Astrocyte (in vitro differentiated cells and primary cell): ENCODE data around the gene ZFYVE16.

Experiments used
- EZH2 ChIP-seq: IDR thresholded peaks from 2 replicates; pipeline ENCODE4 v1.6.1; 2012; ENCODE audit warnings: mild to moderate bottlenecking, low read length, inconsistent platforms; ENCODE audit not compliant: insufficient read depth
- TF ChIP-seq, protein P1 (sequence below): IDR thresholded peaks from 2 replicates; pipeline ENCODE4 v1.5.1; 2011; ENCODE audit warnings: low read depth, mild to moderate bottlenecking, inconsistent platforms, low read length, moderate library complexity; ENCODE audit not compliant: insufficient read depth

DNA sequence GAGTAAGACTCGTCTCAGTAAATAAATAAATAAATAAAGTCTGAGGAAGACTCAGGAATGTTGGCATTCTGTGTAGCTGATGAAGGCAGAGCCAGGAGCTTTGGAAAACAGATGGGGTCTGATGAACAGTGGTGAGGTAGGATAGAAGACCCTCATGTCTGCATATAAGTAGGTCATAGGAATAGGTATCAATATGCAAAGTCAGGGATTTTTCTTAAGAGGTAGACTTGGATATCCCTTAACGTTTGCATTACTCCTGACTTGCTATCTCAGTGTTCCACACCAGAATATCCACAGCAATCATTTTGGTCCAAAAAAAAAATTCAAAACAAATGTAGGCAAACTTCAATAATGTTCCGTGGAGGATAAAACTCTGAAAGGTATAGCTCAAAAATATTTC, 31.3 kb upstream of the ZFYVE16 start:
- TF ChIP-seq, protein P1, sequence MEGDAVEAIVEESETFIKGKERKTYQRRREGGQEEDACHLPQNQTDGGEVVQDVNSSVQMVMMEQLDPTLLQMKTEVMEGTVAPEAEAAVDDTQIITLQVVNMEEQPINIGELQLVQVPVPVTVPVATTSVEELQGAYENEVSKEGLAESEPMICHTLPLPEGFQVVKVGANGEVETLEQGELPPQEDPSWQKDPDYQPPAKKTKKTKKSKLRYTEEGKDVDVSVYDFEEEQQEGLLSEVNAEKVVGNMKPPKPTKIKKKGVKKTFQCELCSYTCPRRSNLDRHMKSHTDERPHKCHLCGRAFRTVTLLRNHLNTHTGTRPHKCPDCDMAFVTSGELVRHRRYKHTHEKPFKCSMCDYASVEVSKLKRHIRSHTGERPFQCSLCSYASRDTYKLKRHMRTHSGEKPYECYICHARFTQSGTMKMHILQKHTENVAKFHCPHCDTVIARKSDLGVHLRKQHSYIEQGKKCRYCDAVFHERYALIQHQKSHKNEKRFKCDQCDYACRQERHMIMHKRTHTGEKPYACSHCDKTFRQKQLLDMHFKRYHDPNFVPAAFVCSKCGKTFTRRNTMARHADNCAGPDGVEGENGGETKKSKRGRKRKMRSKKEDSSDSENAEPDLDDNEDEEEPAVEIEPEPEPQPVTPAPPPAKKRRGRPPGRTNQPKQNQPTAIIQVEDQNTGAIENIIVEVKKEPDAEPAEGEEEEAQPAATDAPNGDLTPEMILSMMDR, result no peak
- TF ChIP-seq EZH2, result no peak
